GM12801 (cell line): Measurements from ENCODE around the gene HTATIP2.

Experiments
- TF ChIP-seq, protein P1 (sequence below): IDR thresholded peaks from one replicate; pipeline ENCODE4 v1.5.1; 2011; ENCODE audit warnings: control low read depth; ENCODE audit not compliant: insufficient read length; ENCODE audit errors: extremely low read depth

HTATIP2 gene

DNA sequence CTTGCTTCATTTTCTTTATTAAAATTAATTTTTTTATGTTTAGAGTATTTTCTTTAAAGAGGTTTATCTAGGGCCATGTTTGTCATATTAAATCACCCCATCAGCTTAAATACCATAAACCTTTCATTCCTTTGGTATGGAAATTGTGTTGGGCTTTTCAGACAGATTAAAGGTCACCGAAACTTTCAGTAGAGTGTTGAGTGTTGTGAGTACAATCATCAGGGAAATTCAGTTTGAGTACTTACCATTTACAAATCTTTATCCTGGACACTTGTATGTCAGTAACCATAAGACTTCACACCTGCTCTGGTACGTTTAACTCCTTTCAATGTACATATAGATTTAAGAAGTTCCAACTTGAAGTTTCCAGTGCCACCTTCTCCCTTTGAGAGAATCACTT, 36.0 kb downstream of the HTATIP2 start:
- TF ChIP-seq, protein P1, sequence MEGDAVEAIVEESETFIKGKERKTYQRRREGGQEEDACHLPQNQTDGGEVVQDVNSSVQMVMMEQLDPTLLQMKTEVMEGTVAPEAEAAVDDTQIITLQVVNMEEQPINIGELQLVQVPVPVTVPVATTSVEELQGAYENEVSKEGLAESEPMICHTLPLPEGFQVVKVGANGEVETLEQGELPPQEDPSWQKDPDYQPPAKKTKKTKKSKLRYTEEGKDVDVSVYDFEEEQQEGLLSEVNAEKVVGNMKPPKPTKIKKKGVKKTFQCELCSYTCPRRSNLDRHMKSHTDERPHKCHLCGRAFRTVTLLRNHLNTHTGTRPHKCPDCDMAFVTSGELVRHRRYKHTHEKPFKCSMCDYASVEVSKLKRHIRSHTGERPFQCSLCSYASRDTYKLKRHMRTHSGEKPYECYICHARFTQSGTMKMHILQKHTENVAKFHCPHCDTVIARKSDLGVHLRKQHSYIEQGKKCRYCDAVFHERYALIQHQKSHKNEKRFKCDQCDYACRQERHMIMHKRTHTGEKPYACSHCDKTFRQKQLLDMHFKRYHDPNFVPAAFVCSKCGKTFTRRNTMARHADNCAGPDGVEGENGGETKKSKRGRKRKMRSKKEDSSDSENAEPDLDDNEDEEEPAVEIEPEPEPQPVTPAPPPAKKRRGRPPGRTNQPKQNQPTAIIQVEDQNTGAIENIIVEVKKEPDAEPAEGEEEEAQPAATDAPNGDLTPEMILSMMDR: no peak

DNA sequence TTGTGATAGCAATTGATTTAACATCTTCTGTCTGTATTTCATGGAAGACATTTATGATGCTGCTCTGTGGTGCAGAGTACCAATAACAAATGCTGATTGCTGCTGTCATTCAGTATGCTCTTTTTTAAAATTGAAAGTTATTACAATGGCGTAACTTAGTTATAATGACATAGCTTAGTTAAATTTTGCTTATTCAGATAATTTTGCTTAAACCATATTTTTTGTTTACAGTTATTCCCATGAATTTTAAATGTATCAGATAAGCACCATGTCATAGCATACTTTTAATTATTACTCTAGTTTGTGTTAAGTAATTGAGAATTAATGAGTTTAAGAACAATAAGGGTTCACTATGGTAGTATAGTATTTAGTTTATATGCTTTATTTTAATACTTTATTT, 39.5 kb downstream of the HTATIP2 start:
- TF ChIP-seq, protein P1: no peak

DNA sequence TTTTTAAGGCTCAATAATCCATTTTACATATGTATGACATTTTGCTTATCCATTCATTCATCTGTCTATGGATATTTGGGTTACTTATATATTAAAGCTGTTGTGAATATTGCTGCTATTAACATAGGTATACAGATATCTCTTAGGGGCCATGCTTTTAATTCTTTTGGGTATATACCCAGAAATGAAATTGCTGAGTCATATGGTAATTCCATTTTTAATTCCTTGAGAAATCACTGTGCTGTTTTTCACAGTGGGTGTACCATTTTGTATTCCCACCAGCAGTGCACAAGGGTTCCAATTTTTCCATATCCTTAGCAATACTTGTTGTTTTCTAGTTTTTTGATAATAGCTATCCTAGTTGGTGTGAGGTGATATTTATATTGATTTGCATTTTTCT, 43.0 kb downstream of the HTATIP2 start:
- TF ChIP-seq, protein P1: no peak

DNA sequence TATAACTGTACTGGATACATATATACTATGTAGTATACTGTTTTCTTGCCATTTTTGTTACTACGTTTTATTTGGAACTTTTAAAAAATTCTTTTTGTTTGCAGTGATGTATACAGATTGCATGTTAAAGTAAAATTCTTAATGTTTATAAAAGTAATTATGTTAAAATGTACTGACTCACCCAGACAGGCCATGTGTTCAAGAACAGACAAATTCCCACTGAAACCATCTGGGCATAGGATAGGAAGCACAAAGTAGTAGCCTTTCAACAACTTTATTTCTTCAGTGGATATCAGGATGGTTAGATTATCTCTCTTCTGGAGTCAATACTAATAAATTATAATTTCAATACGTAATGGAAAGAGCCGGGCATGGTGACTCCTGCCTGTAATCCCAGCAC, 43.8 kb downstream of the HTATIP2 start:
- TF ChIP-seq, protein P1: no peak

DNA sequence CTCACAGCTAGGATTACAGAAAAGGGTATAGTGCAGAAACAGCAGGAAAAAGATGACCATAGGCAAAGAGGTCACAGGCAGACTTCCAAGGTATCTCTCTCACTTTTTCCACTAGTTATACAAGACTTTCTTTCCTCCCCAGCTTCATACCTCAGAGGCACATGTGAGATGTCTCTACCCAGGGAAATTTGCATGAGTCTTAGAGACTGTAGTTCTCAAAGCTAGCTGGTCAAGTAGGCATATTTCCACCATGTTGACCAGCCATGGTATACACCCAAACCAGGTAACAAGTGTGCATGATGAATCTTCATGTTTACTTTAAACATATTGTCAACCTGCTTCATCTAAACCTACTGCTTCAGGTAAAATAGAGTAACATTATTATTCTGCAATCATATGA, 51.9 kb downstream of the HTATIP2 start:
- TF ChIP-seq, protein P1: no peak

DNA sequence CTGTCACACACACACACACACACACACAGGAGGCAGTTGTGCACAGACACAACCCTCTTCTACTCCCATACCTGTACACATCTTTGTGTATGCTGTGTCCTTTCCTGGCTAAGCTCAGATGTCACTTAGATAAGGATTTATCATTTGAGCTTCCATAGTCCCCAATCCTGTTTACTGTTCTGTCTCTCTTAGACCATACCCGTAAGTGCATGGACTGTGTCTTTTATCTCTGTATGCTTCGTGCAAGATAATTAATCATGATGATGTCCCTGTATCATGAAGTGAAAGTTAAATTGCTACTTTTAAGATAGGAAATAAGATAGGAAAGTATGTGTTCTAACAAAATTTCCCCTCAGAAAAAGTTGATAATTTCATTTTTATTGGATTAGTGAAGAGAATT, 54.3 kb downstream of the HTATIP2 start:
- TF ChIP-seq, protein P1: no peak

DNA sequence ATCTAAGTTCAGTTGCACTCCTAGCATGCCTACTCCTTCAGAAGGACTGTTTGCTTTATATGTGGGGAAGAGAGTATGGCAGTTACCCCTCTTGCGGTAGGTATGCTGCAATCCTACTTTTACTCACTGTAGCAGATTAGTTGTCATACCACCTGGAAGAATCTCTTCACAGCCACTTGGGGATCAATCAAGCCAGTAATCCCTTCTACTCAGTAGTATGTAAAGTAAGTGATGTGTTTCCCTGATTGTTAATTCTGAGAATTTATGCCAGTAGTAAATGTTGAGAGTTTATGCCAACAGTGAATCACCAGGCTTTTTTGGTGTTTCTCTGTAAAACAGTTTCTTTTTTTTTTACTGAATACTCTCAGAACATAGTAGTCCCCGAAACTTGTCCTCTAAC, 58.4 kb downstream of the HTATIP2 start:
- TF ChIP-seq, protein P1: no peak

DNA sequence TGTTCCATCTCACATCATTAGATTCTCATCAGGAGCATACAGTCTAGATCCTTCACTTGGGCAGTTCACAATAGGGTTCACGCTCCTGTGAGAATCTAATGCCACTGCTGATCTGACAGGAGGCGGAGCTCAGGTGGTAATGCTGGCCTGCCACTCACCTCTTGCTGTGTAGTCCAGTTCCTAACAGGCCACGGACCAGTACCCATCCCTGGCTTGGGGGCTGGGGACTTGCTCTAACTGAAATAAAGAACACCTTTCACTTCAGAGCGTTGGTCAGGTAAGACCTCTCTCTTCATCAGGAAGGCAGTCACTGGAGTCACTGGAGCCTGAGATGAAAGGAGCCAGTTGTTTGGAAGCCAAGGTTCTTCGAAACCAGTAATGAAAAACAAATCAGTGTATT, 65.7 kb downstream of the HTATIP2 start:
- TF ChIP-seq, protein P1: no peak
